Fibroblast of mammary gland (primary cell): ENCODE measurements around the gene TBC1D2B.

Experiments
- DNase-seq: peaks from one replicate; pipeline ENCODE4 v3.0.0-alpha.2; 2010; ENCODE audit warnings: low read depth
- H3K4me3 ChIP-seq: 2 replicates; pipeline ENCODE4 v1.5.1; 2011; ENCODE audit warnings: low read depth, mild to moderate bottlenecking, low read length, moderate library complexity; ENCODE audit not compliant: control insufficient read depth
- CTCF ChIP-seq: conservative IDR thresholded peaks from 2 replicates; pipeline ENCODE4 v1.5.1; 2011; ENCODE audit warnings: low read depth, low read length, inconsistent platforms; ENCODE audit not compliant: control insufficient read depth, insufficient read depth

TBC1D2B gene

GRCh38 chr15:77945566-77945965, 131.9 kb downstream of the TBC1D2B start:
- DNase-seq, result no peak
- TF ChIP-seq CTCF, result no peak

More at GRCh38 chr15:77945566-77945965, 131.9 kb downstream of the TBC1D2B start:
- no peak overlapping the region for H3K4me3 ChIP-seq
